DOHH2 (cell line): Measurements from ENCODE around the gene PDE7B.

Source experiments
- CTCF ChIP-seq: fragments of 200-600 bp; sonication (generic); IDR thresholded peaks from one replicate; pipeline ENCODE4 v1.5.1; 2014; ENCODE audit warnings: antibody characterized with exemption, mild to moderate bottlenecking, low read depth, low read length; ENCODE audit not compliant: poor library complexity, severe bottlenecking
- EZH2phosphoT487 ChIP-seq: fragments of 200-600 bp; sonication (generic); IDR thresholded peaks from 2 replicates; pipeline ENCODE4 v1.6.1; 2017; ENCODE audit warnings: borderline replicate concordance, mild to moderate bottlenecking, antibody characterized with exemption, low read length, moderate library complexity, mixed read lengths

- no peak for TF ChIP-seq CTCF
- no peak for TF ChIP-seq EZH2phosphoT487
These were observed 119.2 kb downstream of the PDE7B start for GRCh38 chr6:135970750-135971149.
